Neuronal stem cell (in vitro differentiated cells): Measurements from ENCODE around the gene DCC.

Experiments used
- DNase-seq: peaks from one replicate; pipeline ENCODE4 v3.0.0-alpha.2; 2013; ENCODE audit warnings: low spot score
- H2AFZ ChIP-seq: one replicate; pipeline ENCODE4 v1.6.1; 2013; ENCODE audit warnings: mild to moderate bottlenecking, low read length, inconsistent platforms
- H2AK5ac ChIP-seq: 2 replicates; pipeline ENCODE4 v1.6.1; 2013; ENCODE audit warnings: low read depth, mild to moderate bottlenecking, inconsistent platforms, low read length, moderate library complexity, mixed read lengths
- H2BK120ac ChIP-seq: 2 replicates; pipeline ENCODE4 v1.6.1; 2013; ENCODE audit warnings: low read depth, mild to moderate bottlenecking, inconsistent platforms, low read length, moderate library complexity, mixed read lengths
- H2BK12ac ChIP-seq: one replicate; pipeline ENCODE4 v1.6.1; 2013; ENCODE audit warnings: low read length, inconsistent platforms
- H2BK15ac ChIP-seq: 2 replicates; pipeline ENCODE4 v1.6.1; 2013; ENCODE audit warnings: mild to moderate bottlenecking, low read length, inconsistent platforms, mixed read lengths
- H2BK5ac ChIP-seq: one replicate; pipeline ENCODE4 v1.6.1; 2013; ENCODE audit warnings: inconsistent platforms, mild to moderate bottlenecking, low read length, moderate library complexity
- H3K14ac ChIP-seq: one replicate; pipeline ENCODE4 v1.6.1; 2013; ENCODE audit warnings: low read length, inconsistent platforms
- H3K18ac ChIP-seq: 2 replicates; pipeline ENCODE4 v1.6.1; 2013; ENCODE audit warnings: low read length, inconsistent platforms
- H3K23ac ChIP-seq: 2 replicates; pipeline ENCODE4 v1.6.1; 2013; ENCODE audit warnings: low read depth, mild to moderate bottlenecking, mixed read lengths, low read length, inconsistent platforms; ENCODE audit not compliant: poor library complexity
- H3K27ac ChIP-seq: replicated peaks from 3 replicates; pipeline ENCODE4 v1.5.1; 2013; ENCODE audit warnings: low read length, inconsistent platforms
- H3K27me3 ChIP-seq, 3 experiments: 2 replicates each; pipeline ENCODE4 v1.6.1; 2013; ENCODE audit warnings: low read length in 3 of 3, mild to moderate bottlenecking in 2 of 3, inconsistent platforms in 1 of 3, low read depth in 1 of 3, mixed read lengths in 1 of 3, moderate library complexity in 1 of 3; ENCODE audit not compliant: control insufficient read depth in 3 of 3, insufficient read depth in 3 of 3
- H3K36me3 ChIP-seq, 2 donors: replicated peaks in 1 of 2; 2 replicates each; pipeline ENCODE4 v1.6.1; 2013; ENCODE audit warnings: low read length in 2 of 2; ENCODE audit not compliant: control insufficient read depth in 2 of 2, insufficient read depth in 2 of 2
- H3K4ac ChIP-seq: 2 replicates; pipeline ENCODE4 v1.6.1; 2013; ENCODE audit warnings: inconsistent platforms, mild to moderate bottlenecking, low read length, moderate library complexity
- H3K4me1 ChIP-seq, 2 donors: 1 replicate in 1 of 2; 2 replicates in 1 of 2; pipeline ENCODE4 v1.6.1; 2013; ENCODE audit warnings: low read length in 2 of 2, low read depth in 1 of 2; ENCODE audit not compliant: control insufficient read depth in 2 of 2, insufficient read depth in 1 of 2
- H3K4me2 ChIP-seq: one replicate; pipeline ENCODE4 v1.6.1; 2013; ENCODE audit warnings: mild to moderate bottlenecking, low read length, inconsistent platforms; ENCODE audit not compliant: insufficient read depth, poor library complexity, severe bottlenecking
- H3K4me3 ChIP-seq, 2 donors: 2 replicates each; pipeline ENCODE4 v1.5.1; 2013; ENCODE audit warnings: low read length in 2 of 2, mild to moderate bottlenecking in 2 of 2, inconsistent platforms in 1 of 2, moderate library complexity in 1 of 2
- H3K79me1 ChIP-seq: one replicate; pipeline ENCODE4 v1.6.1; 2013; ENCODE audit warnings: low read depth, mild to moderate bottlenecking, inconsistent platforms, low read length, moderate library complexity
- H3K9ac ChIP-seq: one replicate; pipeline ENCODE4 v1.6.1; 2013; ENCODE audit warnings: mild to moderate bottlenecking, low read depth, low read length, inconsistent platforms; ENCODE audit not compliant: poor library complexity
- H3K9me3 ChIP-seq, 2 donors: replicated peaks in 1 of 2; 2 replicates each; pipeline versions ENCODE3 to v1.6.1; 2013; ENCODE audit warnings: low read length in 2 of 2, mild to moderate bottlenecking in 2 of 2, inconsistent platforms in 1 of 2, low read depth in 1 of 2, mixed read lengths in 1 of 2, moderate library complexity in 1 of 2; ENCODE audit not compliant: control insufficient read depth in 2 of 2, insufficient read depth in 1 of 2
- H4K8ac ChIP-seq: one replicate; pipeline ENCODE4 v1.6.1; 2013; ENCODE audit warnings: low read depth, mild to moderate bottlenecking, inconsistent platforms, low read length, moderate library complexity
- H4K91ac ChIP-seq: one replicate; pipeline ENCODE4 v1.6.1; 2013; ENCODE audit warnings: low read length, low read depth, mild to moderate bottlenecking, inconsistent platforms; ENCODE audit not compliant: poor library complexity
- WGBS, 2 donors: extraction: QIAGEN DNeasy Blood & Tissue Kit; methylation state at CpG; one replicate each; pipeline ENCODE4 v1.1.7; 2013; ENCODE audit warnings: missing lambda C conversion rate in 2 of 2, mixed read lengths in 1 of 2; ENCODE audit not compliant: insufficient read length in 2 of 2, insufficient replicate concordance in 1 of 2; ENCODE audit errors: extremely low coverage in 2 of 2; 5-methylcytosine and 5-hydroxymethylcytosine counted together

DCC gene

GRCh38 chr18:53080687-53081086 is 740.7 kb downstream of the DCC start:
- Histone ChIP-seq H3K9ac (no peak overlapping the region), H3K27me3 (no peaks in the 10 kb centered on the region), H3K4me2 (no peak overlapping the region), H3K79me1 (no peaks in the 10 kb centered on the region), H3K27ac (no peak overlapping the region), H3K18ac (no peak overlapping the region), H3K4ac (no peak overlapping the region), H3K23ac (no peak overlapping the region), H3K9me3 (no peaks in the 10 kb centered on the region), H3K36me3 (no peaks in the 10 kb centered on the region), H3K14ac (no peak overlapping the region), H3K4me3 (no peak overlapping the region), H4K8ac (no peak overlapping the region), H2AFZ (peak overlapping the region; percentile 1), H2BK15ac (no peak overlapping the region), H2AK5ac (no peak overlapping the region), H4K91ac (no peak overlapping the region), H2BK120ac (no peak overlapping the region), H2BK5ac (no peak overlapping the region), H3K4me1 (peaks cover 0 to 5% of the 10 kb centered on the region in 2 donors), H2BK12ac (no peak overlapping the region)
- WGBS, 2 donors: no CpG with 5 or more reads among the region's 2 CpGs
- DNase-seq: no peak

GRCh38 chr18:53093636-53094035 is 753.6 kb downstream of the DCC start:
- Histone ChIP-seq H2BK120ac (no peak overlapping the region), H2AK5ac (no peak overlapping the region), H3K18ac (no peak overlapping the region), H3K36me3 (no peaks in the 10 kb centered on the region), H3K4me2 (no peak overlapping the region), H3K23ac (no peak overlapping the region), H3K9me3 (no peaks in the 10 kb centered on the region), H4K91ac (no peak overlapping the region), H2AFZ (no peak overlapping the region), H3K14ac (no peak overlapping the region), H2BK12ac (no peak overlapping the region), H3K79me1 (no peaks in the 10 kb centered on the region), H3K4ac (no peak overlapping the region), H3K9ac (no peak overlapping the region), H3K4me3 (no peak overlapping the region), H2BK15ac (no peak overlapping the region), H2BK5ac (no peak overlapping the region), H3K27me3 (no peaks in the 10 kb centered on the region), H3K27ac (no peak overlapping the region), H3K4me1 (peaks cover 0 to 8% of the 10 kb centered on the region in 2 donors), H4K8ac (no peak overlapping the region)
- whole genome bisulfite sequencing, 2 donors: no CpG with 5 or more reads among the region's 5 CpGs
- no peak for DNase-seq

GRCh38 chr18:53101536-53102105 is 761.6 kb downstream of the DCC start:
- no CpG with 5 or more reads among the region's 5 CpGs for WGBS, 2 donors
- Histone ChIP-seq H3K4me1 (peaks cover 0 to 2% of the 10 kb centered on the region in 2 donors), H3K18ac (no peak overlapping the region), H3K4ac (no peak overlapping the region), H3K14ac (no peak overlapping the region), H3K9ac (no peak overlapping the region), H3K4me3 (no peak overlapping the region), H2AFZ (no peak overlapping the region), H2BK12ac (no peak overlapping the region), H3K79me1 (no peaks in the 10 kb centered on the region), H3K23ac (no peak overlapping the region), H3K9me3 (peaks cover 0 to 7% of the 10 kb centered on the region in 2 donors), H3K36me3 (no peaks in the 10 kb centered on the region), H3K27me3 (no peaks in the 10 kb centered on the region), H3K4me2 (no peak overlapping the region), H3K27ac (no peak overlapping the region), H2AK5ac (no peak overlapping the region), H2BK15ac (no peak overlapping the region), H2BK120ac (no peak overlapping the region), H2BK5ac (no peak overlapping the region), H4K91ac (no peak overlapping the region), H4K8ac (no peak overlapping the region)
- no peak for DNase-seq

GRCh38 chr18:53114441-53114840 is 774.4 kb downstream of the DCC start:
- no peak overlapping the region for H4K8ac ChIP-seq
- H3K9me3 ChIP-seq: peaks cover 0 to 7% of the 10 kb centered on the region in 2 donors

More at GRCh38 chr18:53114441-53114840, 774.4 kb downstream of the DCC start:
- WGBS, 2 donors: no CpG with 5 or more reads among the region's 3 CpGs
- Histone ChIP-seq H3K18ac (no peak overlapping the region), H4K91ac (no peak overlapping the region), H3K4me2 (no peak overlapping the region), H2AFZ (peak overlapping the region; percentile 53), H3K4ac (no peak overlapping the region), H3K14ac (no peak overlapping the region), H2BK15ac (no peak overlapping the region), H3K36me3 (no peaks in the 10 kb centered on the region), H3K4me1 (peaks cover 0 to 3% of the 10 kb centered on the region in 2 donors), H3K27me3 (no peaks in the 10 kb centered on the region), H2BK120ac (no peak overlapping the region), H2AK5ac (no peak overlapping the region), H2BK5ac (no peak overlapping the region), H3K27ac (no peak overlapping the region), H2BK12ac (no peak overlapping the region), H3K79me1 (no peaks in the 10 kb centered on the region), H3K9ac (no peak overlapping the region), H3K23ac (no peak overlapping the region), H3K4me3 (no peak overlapping the region)
- DNase-seq: no peak
